OCI-LY3 (cell line): Measurements from ENCODE around the gene CORO6.

Source experiments
- H2AFZ ChIP-seq: fragments of 200-600, 300-600 bp; shearing (Covaris generic); 2 replicates; pipeline ENCODE4 v1.6.0; 2014; ENCODE audit warnings: antibody characterized with exemption, low read depth, low read length
- H3K27ac ChIP-seq: fragments of 200-600, 300-600 bp; sonication (generic); 2 replicates; pipeline ENCODE4 v1.5.1; 2014; ENCODE audit warnings: mild to moderate bottlenecking, low read length, moderate library complexity, mixed read lengths
- H3K27me3 ChIP-seq: fragments of 200-600, 300-600 bp; sonication (generic); 2 replicates; pipeline ENCODE4 v1.6.1; 2014; ENCODE audit warnings: low read depth, low read length, mixed read lengths
- H3K36me3 ChIP-seq: fragments of 200-600, 300-600 bp; sonication (generic); replicated peaks from 2 replicates; pipeline ENCODE3; 2014; ENCODE audit warnings: low read depth, low read length, mixed read lengths
- H3K4me1 ChIP-seq: fragments of 300-600, 200-600 bp; sonication (generic); 2 replicates; pipeline ENCODE4 v1.6.1; 2014; ENCODE audit warnings: low read length, mixed read lengths
- H3K4me2 ChIP-seq: fragments of 200-600, 300-600 bp; sonication (generic); 2 replicates; pipeline ENCODE4 v1.6.1; 2014; ENCODE audit warnings: low read length, mixed read lengths
- H3K4me3 ChIP-seq: fragments of 300-600, 200-600 bp; sonication (generic); 2 replicates; pipeline ENCODE4 v1.5.1; 2014; ENCODE audit warnings: antibody characterized with exemption, mild to moderate bottlenecking, low read length, moderate library complexity
- H3K79me2 ChIP-seq: fragments of 300-600, 200-600 bp; shearing (Covaris generic); 2 replicates; pipeline ENCODE4 v1.6.1; 2014; ENCODE audit warnings: mild to moderate bottlenecking, low read length, mixed read lengths
- H3K9ac ChIP-seq: fragments of 300-600, 200-600 bp; shearing (Covaris generic); 2 replicates; pipeline ENCODE4 v1.6.0; 2014; ENCODE audit warnings: mild to moderate bottlenecking, low read length, moderate library complexity
- H3K9me3 ChIP-seq: fragments of 200-600, 300-600 bp; shearing (Covaris generic); 2 replicates; pipeline ENCODE4 v1.6.1; 2014; ENCODE audit warnings: low read length, mixed read lengths; ENCODE audit not compliant: insufficient read depth
- H4K20me1 ChIP-seq: fragments of 200-600, 300-600 bp; sonication (generic); 2 replicates; pipeline ENCODE4 v1.6.1; 2016; ENCODE audit warnings: low read length, mixed read lengths; ENCODE audit not compliant: insufficient read depth
- CTCF ChIP-seq: fragments of 200-600, 300-600 bp; sonication (generic); IDR thresholded peaks from 2 replicates; pipeline ENCODE4 v1.5.1; 2014; ENCODE audit warnings: antibody characterized with exemption, low read length, low read depth
- EZH2phosphoT487 ChIP-seq: fragments of 200-600 bp; shearing (Covaris generic); IDR thresholded peaks from 2 replicates; pipeline ENCODE4 v1.6.1; 2018; ENCODE audit warnings: antibody characterized with exemption, mixed run types, low read depth

Gene CORO6

GRCh38 chr17:29576214-29577000 lies 46.3 kb downstream of the CORO6 start:
- Histone ChIP-seq H4K20me1 (no peaks in the 10 kb centered on the region), H3K4me3 (no peak overlapping the region), H3K36me3 (peaks cover 28% of the 10 kb centered on the region), H3K27ac (no peak overlapping the region), H3K4me1 (peaks cover 26% of the 10 kb centered on the region), H3K4me2 (no peak overlapping the region), H2AFZ (no peak overlapping the region), H3K9ac (no peak overlapping the region), H3K79me2 (no peaks in the 10 kb centered on the region), H3K27me3 (no peaks in the 10 kb centered on the region), H3K9me3 (no peaks in the 10 kb centered on the region)
- TF ChIP-seq CTCF (no peak), EZH2phosphoT487 (no peak)

GRCh38 chr17:29575511-29576213 lies 47.0 kb downstream of the CORO6 start:
- no peak for TF ChIP-seq EZH2phosphoT487
- no peak for TF ChIP-seq CTCF
- Histone ChIP-seq H3K27me3 (no peaks in the 10 kb centered on the region), H3K27ac (no peak overlapping the region), H3K4me1 (peaks cover 21% of the 10 kb centered on the region), H3K9me3 (no peaks in the 10 kb centered on the region), H4K20me1 (no peaks in the 10 kb centered on the region), H3K79me2 (no peaks in the 10 kb centered on the region), H2AFZ (no peak overlapping the region), H3K36me3 (peaks cover 21% of the 10 kb centered on the region), H3K4me3 (no peak overlapping the region), H3K9ac (no peak overlapping the region), H3K4me2 (no peak overlapping the region)

- no peaks in the 10 kb centered on the region for H4K20me1 ChIP-seq
- H3K36me3 ChIP-seq, result peaks cover 21% of the 10 kb centered on the region
- H3K4me3 ChIP-seq, result no peak overlapping the region
These were observed 47.8 kb downstream of the CORO6 start for GRCh38 chr17:29574732-29575510.

More at GRCh38 chr17:29574732-29575510, 47.8 kb downstream of the CORO6 start:
- TF ChIP-seq EZH2phosphoT487 (no peak), CTCF (no peak)
- no peak overlapping the region for H3K9ac ChIP-seq
- no peaks in the 10 kb centered on the region for H3K79me2 ChIP-seq
- no peak overlapping the region for H2AFZ ChIP-seq
- no peaks in the 10 kb centered on the region for H3K27me3 ChIP-seq
- H3K9me3 ChIP-seq, result no peaks in the 10 kb centered on the region
- no peak overlapping the region for H3K27ac ChIP-seq
- no peak overlapping the region for H3K4me2 ChIP-seq
- peaks cover 18% of the 10 kb centered on the region for H3K4me1 ChIP-seq
